Measurements from ENCODE around the gene TIGD3. TPM values are rescaled to one million over a fixed set of nuclear protein-coding genes. Genes with fewer than 3 reads are reported as not detected.

The TIGD3 gene
- polyA plus RNA-seq, 1 donor (not counting 4 experiments of a cell fraction or from before 2014, with no cell fraction given): not detected

DNA sequence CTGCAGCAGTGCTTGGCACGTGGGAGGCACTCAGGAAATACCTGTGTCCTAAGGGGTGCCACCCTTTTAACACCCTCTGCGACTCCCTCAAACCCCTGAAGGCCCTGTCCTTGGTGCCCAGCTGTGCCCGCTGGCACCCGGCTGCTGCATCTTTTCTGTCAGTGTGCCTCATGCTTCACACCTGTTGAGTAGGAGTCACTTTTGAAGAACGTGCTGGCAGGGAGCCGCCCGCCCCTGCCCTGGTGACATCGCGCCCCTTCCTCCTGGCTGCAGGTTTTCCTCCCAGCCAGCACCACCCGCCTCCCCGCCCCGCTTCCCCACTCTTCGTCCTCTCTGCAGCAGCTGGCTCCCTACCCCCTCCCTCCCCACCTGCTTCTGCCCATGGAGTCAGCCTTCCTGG lies 49.7 kb downstream of the TIGD3 start:
- H3K4me2 ChIP-seq (ENCODE audit: control insufficient read depth, extremely low read depth, insufficient read depth, low read depth, low read length): no peak overlapping the region
- DNase-seq (ENCODE audit: low read depth, low spot score) (no peak), FAIRE-seq (no peak)
- H3K9me1 ChIP-seq (ENCODE audit: control insufficient read depth, extremely low read depth, insufficient read depth, low read length): no peaks in the 10 kb centered on the region
- no peak overlapping the region for H2AFZ ChIP-seq (ENCODE audit: control insufficient read depth, low read length)
- peaks cover 27 to 32% of the 10 kb centered on the region in 2 experiments for H3K36me3 ChIP-seq (ENCODE audit: control insufficient read depth in 2 of 2, extremely low read depth in 1 of 2, insufficient read depth in 2 of 2, low read length in 2 of 2)
- no peak overlapping the region for H3K27ac ChIP-seq (ENCODE audit: control insufficient read depth, insufficient read depth, low read length)
- H3K4me3 ChIP-seq (ENCODE audit: control insufficient read depth in 2 of 3, extremely low read depth in 1 of 3, insufficient read depth in 2 of 3, low read depth in 1 of 3, low read length in 3 of 3): no peak overlapping the region
- no peaks in the 10 kb centered on the region for H3K79me2 ChIP-seq (ENCODE audit: control insufficient read depth, insufficient read depth, low read length)
- no peaks in the 10 kb centered on the region for H3K4me1 ChIP-seq (ENCODE audit: control insufficient read depth, extremely low read depth, insufficient read depth, low read length)
- H4K20me1 ChIP-seq (ENCODE audit: control insufficient read depth, extremely low read depth, insufficient read depth, low read length): no peaks in the 10 kb centered on the region
- dilution Hi-C loops (cut with MboI; ENCODE audit: extremely low pct_ligation_motif_present, low sequenced_read_pairs): no loop called here
- no peaks in the 10 kb centered on the region for H3K9me3 ChIP-seq (ENCODE audit: control insufficient read depth, low read depth, low read length)
- no peaks in the 10 kb centered on the region for H3K27me3 ChIP-seq (ENCODE audit: control insufficient read depth, extremely low read depth, insufficient read depth, low read length)
- no peak for TF ChIP-seq EZH2 (IDR thresholded peaks at IDR 0.05; ENCODE audit: low read length)
- TF ChIP-seq, protein P1, sequence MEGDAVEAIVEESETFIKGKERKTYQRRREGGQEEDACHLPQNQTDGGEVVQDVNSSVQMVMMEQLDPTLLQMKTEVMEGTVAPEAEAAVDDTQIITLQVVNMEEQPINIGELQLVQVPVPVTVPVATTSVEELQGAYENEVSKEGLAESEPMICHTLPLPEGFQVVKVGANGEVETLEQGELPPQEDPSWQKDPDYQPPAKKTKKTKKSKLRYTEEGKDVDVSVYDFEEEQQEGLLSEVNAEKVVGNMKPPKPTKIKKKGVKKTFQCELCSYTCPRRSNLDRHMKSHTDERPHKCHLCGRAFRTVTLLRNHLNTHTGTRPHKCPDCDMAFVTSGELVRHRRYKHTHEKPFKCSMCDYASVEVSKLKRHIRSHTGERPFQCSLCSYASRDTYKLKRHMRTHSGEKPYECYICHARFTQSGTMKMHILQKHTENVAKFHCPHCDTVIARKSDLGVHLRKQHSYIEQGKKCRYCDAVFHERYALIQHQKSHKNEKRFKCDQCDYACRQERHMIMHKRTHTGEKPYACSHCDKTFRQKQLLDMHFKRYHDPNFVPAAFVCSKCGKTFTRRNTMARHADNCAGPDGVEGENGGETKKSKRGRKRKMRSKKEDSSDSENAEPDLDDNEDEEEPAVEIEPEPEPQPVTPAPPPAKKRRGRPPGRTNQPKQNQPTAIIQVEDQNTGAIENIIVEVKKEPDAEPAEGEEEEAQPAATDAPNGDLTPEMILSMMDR (optimal IDR thresholded peaks at IDR 0.05 in 1 of 3, IDR thresholded peaks at IDR 0.05 in 1 of 3, conservative IDR thresholded peaks at IDR 0.05 in 1 of 3; ENCODE audit: extremely low read depth in 1 of 3, insufficient read depth in 2 of 3, low read length in 3 of 3): no peak
- H3K9ac ChIP-seq (ENCODE audit: control insufficient read depth, extremely low read depth, insufficient read depth, low read length): no peak overlapping the region

DNA sequence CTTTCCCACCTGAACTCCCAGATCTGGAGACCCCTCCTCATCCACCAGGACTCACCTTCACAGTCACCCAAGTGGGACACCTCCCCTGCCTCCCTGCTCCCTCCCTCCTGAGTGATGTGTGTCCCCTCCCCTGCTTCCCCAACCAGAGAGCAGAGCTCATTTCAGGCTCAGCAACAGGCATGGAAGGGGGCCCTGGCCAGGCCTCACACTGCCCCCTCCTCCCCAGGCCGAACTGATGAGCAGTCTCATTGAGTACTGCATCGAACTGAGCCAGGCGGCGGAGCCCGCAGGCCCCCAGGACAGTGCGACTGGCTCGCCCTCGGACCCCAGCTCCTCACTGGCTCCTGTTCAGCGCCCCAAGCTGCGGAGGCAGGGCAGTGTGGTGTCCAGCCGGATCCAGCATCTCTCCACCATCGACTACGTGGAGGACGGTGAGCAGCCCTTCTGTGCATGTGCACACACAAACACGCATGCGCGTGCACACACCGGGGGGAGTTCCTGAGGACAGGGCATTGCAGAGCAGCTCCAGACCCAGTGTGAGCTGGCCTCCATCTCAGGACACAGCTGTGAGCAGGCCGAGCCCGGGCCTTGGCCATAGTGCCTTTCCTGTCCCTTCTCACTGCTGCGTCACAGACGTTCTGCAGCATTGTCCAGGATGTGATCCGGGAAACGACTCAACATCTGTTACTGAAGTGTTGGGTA lies 50.2 kb downstream of the TIGD3 start:
- dilution Hi-C loops (cut with MboI; ENCODE audit: extremely low pct_ligation_motif_present, low sequenced_read_pairs): no loop called here
- Histone ChIP-seq H3K4me3 (ENCODE audit: control insufficient read depth in 2 of 3, extremely low read depth in 1 of 3, insufficient read depth in 2 of 3, low read depth in 1 of 3, low read length in 3 of 3) (no peak overlapping the region), H3K4me2 (ENCODE audit: control insufficient read depth, extremely low read depth, insufficient read depth, low read depth, low read length) (no peak overlapping the region), H3K9me1 (ENCODE audit: control insufficient read depth, extremely low read depth, insufficient read depth, low read length) (no peaks in the 10 kb centered on the region), H3K36me3 (ENCODE audit: control insufficient read depth in 2 of 2, extremely low read depth in 1 of 2, insufficient read depth in 2 of 2, low read length in 2 of 2) (peaks cover 26 to 33% of the 10 kb centered on the region in 2 experiments), H3K27me3 (ENCODE audit: control insufficient read depth, extremely low read depth, insufficient read depth, low read length) (no peaks in the 10 kb centered on the region), H4K20me1 (ENCODE audit: control insufficient read depth, extremely low read depth, insufficient read depth, low read length) (no peaks in the 10 kb centered on the region), H3K9ac (ENCODE audit: control insufficient read depth, extremely low read depth, insufficient read depth, low read length) (no peak overlapping the region), H3K79me2 (ENCODE audit: control insufficient read depth, insufficient read depth, low read length) (no peaks in the 10 kb centered on the region), H3K4me1 (ENCODE audit: control insufficient read depth, extremely low read depth, insufficient read depth, low read length) (no peaks in the 10 kb centered on the region), H3K27ac (ENCODE audit: control insufficient read depth, insufficient read depth, low read length) (no peak overlapping the region), H3K9me3 (ENCODE audit: control insufficient read depth, low read depth, low read length) (no peaks in the 10 kb centered on the region), H2AFZ (ENCODE audit: control insufficient read depth, low read length) (no peak overlapping the region)
- DNase-seq (ENCODE audit: low read depth, low spot score) (no peak), FAIRE-seq (no peak)
- TF ChIP-seq EZH2 (IDR thresholded peaks at IDR 0.05; ENCODE audit: low read length): no peak
- TF ChIP-seq, protein P1 (optimal IDR thresholded peaks at IDR 0.05 in 1 of 3, IDR thresholded peaks at IDR 0.05 in 1 of 3, conservative IDR thresholded peaks at IDR 0.05 in 1 of 3; ENCODE audit: extremely low read depth in 1 of 3, insufficient read depth in 2 of 3, low read length in 3 of 3): no peak

Other genes starting within 250 kb of the TIGD3 start
- gene TM7SF2, start 242.9 kb upstream of the TIGD3 start, polyA plus RNA-seq: 9.7 to 12.6 TPM (median 10.7 TPM) in 3 replicates
- 2.6 to 6.6 TPM (median 3.4 TPM) in 3 replicates for gene ZNHIT2, start 237.1 kb upstream of the TIGD3 start, polyA plus RNA-seq
- 328 to 452 TPM (median 425 TPM) in 3 replicates for gene FAU, start 232.6 kb upstream of the TIGD3 start, polyA plus RNA-seq
- gene MRPL49, start 232.4 kb upstream of the TIGD3 start, polyA plus RNA-seq: 46.3 to 67.7 TPM (median 49.6 TPM) in 3 replicates
- gene SYVN1, start 220.2 kb upstream of the TIGD3 start, polyA plus RNA-seq: 10.0 to 25.4 TPM (median 10.8 TPM) in 3 replicates
- gene SPDYC, start 184.5 kb upstream of the TIGD3 start, polyA plus RNA-seq: not detected in 3 replicates
- 250 to 300 TPM (median 284 TPM) in 3 replicates for gene CAPN1, start 172.8 kb upstream of the TIGD3 start, polyA plus RNA-seq
- 13.8 to 21.5 TPM (median 20.9 TPM) in 3 replicates for gene POLA2, start 92.8 kb upstream of the TIGD3 start, polyA plus RNA-seq
- 3.6 to 18.7 TPM (median 6.1 TPM) in 3 replicates for gene CDC42EP2, start 39.9 kb upstream of the TIGD3 start, polyA plus RNA-seq
- 14.5 to 43.9 TPM (median 16.8 TPM) in 3 replicates for gene DPF2, start 20.9 kb upstream of the TIGD3 start, polyA plus RNA-seq
- gene SLC25A45, start 27.9 kb downstream of the TIGD3 start, polyA plus RNA-seq: 0.20 to 0.46 TPM (median 0.25 TPM) in 3 replicates
- 24.1 to 47.3 TPM (median 25.0 TPM) in 3 replicates for gene FRMD8, start 31.9 kb downstream of the TIGD3 start, polyA plus RNA-seq
- 66.5 to 270 TPM (median 171 TPM) in 3 replicates for gene NEAT1, start 68.0 kb downstream of the TIGD3 start, polyA plus RNA-seq
- gene MALAT1, start 144.3 kb downstream of the TIGD3 start, polyA plus RNA-seq: 337 to 1,845 TPM (median 1,768 TPM) in 3 replicates
- 31.3 to 51.2 TPM (median 44.1 TPM) in 3 replicates for gene SCYL1, start 170.3 kb downstream of the TIGD3 start, polyA plus RNA-seq
- 9.1 to 23.0 TPM (median 11.0 TPM) in 3 replicates for gene LTBP3, start 203.6 kb downstream of the TIGD3 start, polyA plus RNA-seq
- 33.6 to 48.5 TPM (median 47.5 TPM) in 3 replicates for gene ZNRD2, start 215.7 kb downstream of the TIGD3 start, polyA plus RNA-seq
- 11.5 to 37.6 TPM (median 13.5 TPM) in 3 replicates for gene FAM89B, start 217.8 kb downstream of the TIGD3 start, polyA plus RNA-seq
- gene EHBP1L1, start 221.3 kb downstream of the TIGD3 start, polyA plus RNA-seq: 8.5 to 14.0 TPM (median 10.4 TPM) in 3 replicates
- 0.14 to 1.5 TPM (median 0.46 TPM) in 3 replicates for gene KCNK7, start 241.0 kb downstream of the TIGD3 start, polyA plus RNA-seq